Transverse colon (tissue), 4 donors: ENCODE measurements around the gene BTG2. TPM values are rescaled to one million over a fixed set of nuclear protein-coding genes. Genes with fewer than 3 reads are reported as not detected.
A peak's percentile ranks its signal among the peaks of the same experiment; 100 is the strongest.

ENCODE experiments used
- DNase-seq: peaks from one replicate; pipeline ENCODE4 v3.0.0-alpha.2; 2019
- H3K27ac ChIP-seq, 4 donors: fragments of 200-600 bp; sonication (generic); 2 replicates each; pipeline ENCODE4 v1.5.1; 2016 to 2018; ENCODE audit warnings: inconsistent platforms in 4 of 4
- H3K27me3 ChIP-seq: fragments of 200-600 bp; sonication (generic); 2 replicates; pipeline ENCODE4 v1.5.1; 2017; ENCODE audit warnings: inconsistent platforms
- H3K36me3 ChIP-seq, 4 donors: fragments of 200-600 bp; sonication (generic); 2 replicates each; pipeline ENCODE4 v1.5.1; 2017 to 2019; ENCODE audit warnings: inconsistent platforms in 4 of 4
- H3K4me1 ChIP-seq, 4 donors: fragments of 200-600 bp; sonication (generic); 2 replicates each; pipeline ENCODE4 v1.5.1; 2017 to 2020; ENCODE audit warnings: inconsistent platforms in 4 of 4
- H3K4me3 ChIP-seq, 4 donors: fragments of 200-600 bp; sonication (generic); 1 replicate in 1 of 4; 2 replicates in 3 of 4; pipeline versions ENCODE4 v1.5.1 to v1.6.1; 2017 to 2019; ENCODE audit warnings: inconsistent platforms in 4 of 4
- H3K9me3 ChIP-seq, 2 donors: fragments of 200-600 bp; sonication (generic); 2 replicates each; pipeline ENCODE4 v1.5.1; 2017 to 2019; ENCODE audit warnings: inconsistent platforms in 2 of 2
- EP300 ChIP-seq: sonication (generic); formaldehyde crosslinking; IDR thresholded peaks from one replicate; pipeline ENCODE4 v1.6.1; 2017; ENCODE audit warnings: antibody characterized with exemption, low read depth
- POLR2A ChIP-seq: fragments of 450-650 bp; IDR thresholded peaks from one replicate; pipeline ENCODE4 v1.6.1; 2016; ENCODE audit warnings: antibody characterized with exemption, mild to moderate bottlenecking, moderate library complexity
- POLR2AphosphoS5 ChIP-seq, 3 donors: sonication (generic); formaldehyde crosslinking; IDR thresholded peaks; one replicate each; pipeline ENCODE4 v1.6.1; 2016; ENCODE audit warnings: antibody characterized with exemption in 3 of 3
- WGBS, 2 donors: methylation state at CpG; one replicate each; pipeline ENCODE4 v1.1.5; 2018; ENCODE audit warnings: low coverage in 1 of 2; 5-methylcytosine and 5-hydroxymethylcytosine counted together
- in situ Hi-C, 4 donors: fragments of 200-750 bp; cut with MboI; loops; one replicate each; pipeline versions ENCODE4 v1.15.0 to v1.15.1; 2017; ENCODE audit warnings: low sequenced_read_pairs in 3 of 4, low pct_ligation_motif_present in 1 of 4, low pct_unique_long_range_greater_than_20kb in 1 of 4
- intact Hi-C: fragments of 100-400 bp; cut with DNase I; formaldehyde crosslinking; loops from one replicate; pipeline ENCODE4 v1.15.1; 2023; ENCODE audit warnings: low total_unique reads
- total RNA-seq, 4 donors: library from RNA; depleted of rRNA; stranded (reverse); fragments of >200 nt; gene quantifications; one replicate each; pipeline ENCODE4 v1.1.0, GENCODE V29; 2016
- TF ChIP-seq, protein P1 (sequence below), 5 experiments: fragments of 200-600 bp in 3 of 5; fragments of 450-650 bp in 2 of 5; sonication (generic) in 3 of 5; IDR thresholded peaks; 1 replicate in 2 of 5; 2 replicates in 3 of 5; pipeline ENCODE4 v1.5.1; 2016 to 2017; ENCODE audit warnings: antibody characterized with exemption in 5 of 5, inconsistent platforms in 3 of 5, mild to moderate bottlenecking in 2 of 5, moderate library complexity in 1 of 5

Gene BTG2
- total RNA-seq, 4 donors from 2014 or later, result 98.9 to 144 (median 142) TPM

DNA sequence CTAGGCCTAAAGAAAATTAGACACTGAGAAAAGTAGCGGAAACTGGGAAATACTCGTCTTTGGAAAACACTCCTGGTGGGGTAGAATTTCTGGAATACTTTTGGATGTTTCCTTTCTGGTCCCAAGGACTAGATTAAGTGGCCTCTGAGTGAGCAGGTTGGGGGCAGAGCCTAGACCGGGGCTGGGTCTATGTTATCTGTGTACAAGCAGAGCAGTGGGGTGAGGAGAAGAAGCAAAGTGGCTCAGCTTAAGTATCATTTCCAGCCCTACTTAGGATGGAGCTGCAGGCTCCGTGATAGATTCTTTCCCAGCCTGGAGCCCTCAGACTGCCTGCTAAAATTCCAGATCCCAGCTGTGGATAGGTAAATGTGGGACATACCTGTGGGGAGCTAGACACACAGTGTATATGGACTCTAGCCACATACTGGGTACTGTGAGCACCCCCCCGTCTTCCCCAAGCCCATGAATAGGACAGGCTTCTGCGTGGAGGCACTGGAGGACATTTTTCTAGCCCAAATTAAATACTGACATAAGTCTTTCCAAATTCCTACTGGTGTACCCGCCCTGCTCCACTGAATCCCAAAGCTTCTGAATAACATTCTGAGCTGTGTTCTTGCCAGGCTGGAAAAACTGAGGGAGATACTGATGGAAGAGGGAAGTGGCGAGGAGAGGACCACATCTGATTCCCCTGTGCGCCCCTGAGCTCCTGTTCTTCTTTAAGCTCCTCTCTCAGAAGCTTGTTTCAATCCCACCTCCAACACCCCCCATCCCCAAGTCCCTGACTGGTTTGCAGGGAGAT is 38.8 kb downstream of the BTG2 start:
- 84 to 96% methylated on average over 5 to 9 of the region's 9 CpGs for WGBS, 2 donors
- Histone ChIP-seq H3K36me3 (no peaks in the 10 kb centered on the region), H3K27me3 (no peaks in the 10 kb centered on the region), H3K27ac (peak overlapping the region in 1 of 4 donors; percentile 17), H3K4me3 (no peak overlapping the region), H3K9me3 (no peaks in the 10 kb centered on the region), H3K4me1 (peaks cover 0 to 17% (median 6%) of the 10 kb centered on the region in 4 donors)
- DNase-seq, result no peak
- in situ Hi-C loops, result loop anchor here in 2 of 4 donors (5.0 to 10.0 kb wide), 4 partner anchors 98 to 141 kb away; no protein-coding TSS in a partner anchor
- TF ChIP-seq POLR2AphosphoS5 (IDR thresholded peaks at IDR 0.05) (no peak), EP300 (no peak), POLR2A (no peak)
- TF ChIP-seq, protein P1, sequence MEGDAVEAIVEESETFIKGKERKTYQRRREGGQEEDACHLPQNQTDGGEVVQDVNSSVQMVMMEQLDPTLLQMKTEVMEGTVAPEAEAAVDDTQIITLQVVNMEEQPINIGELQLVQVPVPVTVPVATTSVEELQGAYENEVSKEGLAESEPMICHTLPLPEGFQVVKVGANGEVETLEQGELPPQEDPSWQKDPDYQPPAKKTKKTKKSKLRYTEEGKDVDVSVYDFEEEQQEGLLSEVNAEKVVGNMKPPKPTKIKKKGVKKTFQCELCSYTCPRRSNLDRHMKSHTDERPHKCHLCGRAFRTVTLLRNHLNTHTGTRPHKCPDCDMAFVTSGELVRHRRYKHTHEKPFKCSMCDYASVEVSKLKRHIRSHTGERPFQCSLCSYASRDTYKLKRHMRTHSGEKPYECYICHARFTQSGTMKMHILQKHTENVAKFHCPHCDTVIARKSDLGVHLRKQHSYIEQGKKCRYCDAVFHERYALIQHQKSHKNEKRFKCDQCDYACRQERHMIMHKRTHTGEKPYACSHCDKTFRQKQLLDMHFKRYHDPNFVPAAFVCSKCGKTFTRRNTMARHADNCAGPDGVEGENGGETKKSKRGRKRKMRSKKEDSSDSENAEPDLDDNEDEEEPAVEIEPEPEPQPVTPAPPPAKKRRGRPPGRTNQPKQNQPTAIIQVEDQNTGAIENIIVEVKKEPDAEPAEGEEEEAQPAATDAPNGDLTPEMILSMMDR (IDR thresholded peaks at IDR 0.05), result no peak
- intact Hi-C loops, result no loop called here

GRCh38 chr1:203346060-203346768 is 40.9 kb downstream of the BTG2 start:
- Histone ChIP-seq H3K9me3 (no peaks in the 10 kb centered on the region), H3K4me3 (no peak overlapping the region), H3K27me3 (no peaks in the 10 kb centered on the region), H3K4me1 (peaks cover 0 to 30% (median 17%) of the 10 kb centered on the region in 4 donors), H3K27ac (peak overlapping the region in 2 of 4 donors; percentile 10 to 11), H3K36me3 (no peaks in the 10 kb centered on the region)
- TF ChIP-seq, protein P1 (IDR thresholded peaks at IDR 0.05), result no peak
- no peak for TF ChIP-seq EP300
- no peak for TF ChIP-seq POLR2A
- no peak for TF ChIP-seq POLR2AphosphoS5 (IDR thresholded peaks at IDR 0.05)
- no peak for DNase-seq
- WGBS, 2 donors, result 54 to 64% methylated on average over 2 to 7 of the region's 7 CpGs
- intact Hi-C loops (no loop called here), in situ Hi-C loops (loop anchor here in 1 of 4 donors (10.0 kb wide), 2 partner anchors 99 to 139 kb away; no protein-coding TSS in a partner anchor)

DNA sequence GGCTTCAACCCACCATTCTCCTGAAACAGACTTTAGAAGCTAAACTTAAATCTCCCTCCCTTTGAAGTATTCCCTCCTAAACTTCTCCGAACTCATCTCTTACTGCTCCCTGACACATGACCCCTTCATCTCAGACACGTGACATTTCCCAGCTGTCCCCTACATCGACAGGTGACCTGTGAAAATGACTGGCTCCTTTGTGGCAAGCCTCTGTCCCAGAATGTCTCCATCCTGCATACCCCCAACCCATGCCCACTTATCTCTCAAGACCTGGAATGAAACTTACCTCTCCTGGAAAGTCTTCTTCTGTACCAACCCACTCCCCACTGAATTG is 41.4 kb downstream of the BTG2 start:
- Histone ChIP-seq H3K27me3 (no peaks in the 10 kb centered on the region), H3K36me3 (no peaks in the 10 kb centered on the region), H3K27ac (no peak overlapping the region), H3K4me1 (peaks cover 0 to 35% (median 22%) of the 10 kb centered on the region in 4 donors), H3K4me3 (no peak overlapping the region), H3K9me3 (no peaks in the 10 kb centered on the region)
- 96% methylated on average over 3 of the region's 3 CpGs; no CpG with 5 or more reads in 1 of the 2 donors for WGBS, 2 donors
- TF ChIP-seq, protein P1 (IDR thresholded peaks at IDR 0.05), result no peak
- no peak for TF ChIP-seq EP300
- TF ChIP-seq POLR2A, result no peak
- no peak for TF ChIP-seq POLR2AphosphoS5 (IDR thresholded peaks at IDR 0.05)
- in situ Hi-C loops (loop anchor here in 1 of 4 donors (10.0 kb wide), 2 partner anchors 98 to 138 kb away; no protein-coding TSS in a partner anchor), intact Hi-C loops (no loop called here)
- no peak for DNase-seq

- Histone ChIP-seq H3K4me3 (no peak overlapping the region), H3K27ac (no peak overlapping the region), H3K9me3 (no peaks in the 10 kb centered on the region), H3K36me3 (no peaks in the 10 kb centered on the region), H3K27me3 (no peaks in the 10 kb centered on the region), H3K4me1 (peaks cover 0 to 28% (median 21%) of the 10 kb centered on the region in 4 donors)
- intact Hi-C loops, result no loop called here
- in situ Hi-C loops, result loop anchor here in 1 of 4 donors (10.0 kb wide), 2 partner anchors 96 to 136 kb away; no protein-coding TSS in a partner anchor
- DNase-seq, result no peak
- TF ChIP-seq POLR2A (no peak), EP300 (no peak)
- TF ChIP-seq, protein P1 (IDR thresholded peaks at IDR 0.05), result no peak
- WGBS, 2 donors, result 100% methylated on average over 1 of the region's 1 CpG
These were observed 43.8 kb downstream of the BTG2 start for GRCh38 chr1:203349166-203349565.
